NCI-H2196 treated with DMSO at 0.1 percent for 48 hours (cell line): ENCODE results near the gene MORN5.

Source experiments
- DNase-seq: peaks from one replicate; lab custom pipeline; 2025; ENCODE audit not compliant: unreplicated experiment; lab: John Stamatoyannopoulos, UW

MORN5 gene

GRCh38 chr9:122143296-122143695, 16.4 kb upstream of the MORN5 start:
- no peak for DNase-seq

- DNase-seq: no peak
Observed at GRCh38 chr9:122143876-122144405, 15.8 kb upstream of the MORN5 start.

- DNase-seq: no peak
Observed at GRCh38 chr9:122144836-122145591, 14.7 kb upstream of the MORN5 start.

- no peak for DNase-seq
Observed at GRCh38 chr9:122145592-122145863, 14.2 kb upstream of the MORN5 start.

GRCh38 chr9:122151267-122151828, 8.4 kb upstream of the MORN5 start:
- no peak for DNase-seq

GRCh38 chr9:122155796-122156195, 3.9 kb upstream of the MORN5 start:
- no peak for DNase-seq

GRCh38 chr9:122158202-122158601, 1.5 kb upstream of the MORN5 start:
- peak; percentile 25 for DNase-seq

GRCh38 chr9:122159925-122160246, 178 bp downstream of the MORN5 start:
- no peak for DNase-seq

GRCh38 chr9:122162415-122162814, 2.7 kb downstream of the MORN5 start:
- no peak for DNase-seq

GRCh38 chr9:122164286-122164685, 4.6 kb downstream of the MORN5 start:
- no peak for DNase-seq

GRCh38 chr9:122168356-122168755, 8.6 kb downstream of the MORN5 start:
- no peak for DNase-seq

- no peak for DNase-seq
Observed at GRCh38 chr9:122172131-122172530, 12.4 kb downstream of the MORN5 start.

GRCh38 chr9:122173670-122174069, 14.0 kb downstream of the MORN5 start:
- DNase-seq: no peak

- no peak for DNase-seq
Observed at GRCh38 chr9:122176916-122177315, 17.2 kb downstream of the MORN5 start.

GRCh38 chr9:122179054-122179689, 19.5 kb downstream of the MORN5 start:
- DNase-seq: no peak

GRCh38 chr9:122179690-122180074, 20.0 kb downstream of the MORN5 start:
- DNase-seq: no peak

- DNase-seq: no peak
Observed at GRCh38 chr9:122180633-122181032, 20.9 kb downstream of the MORN5 start.

- no peak for DNase-seq
Observed at GRCh38 chr9:122183501-122183900, 23.8 kb downstream of the MORN5 start.

GRCh38 chr9:122184551-122184950, 24.8 kb downstream of the MORN5 start:
- no peak for DNase-seq

- no peak for DNase-seq
Observed at GRCh38 chr9:122186301-122186700, 26.6 kb downstream of the MORN5 start.

- no peak for DNase-seq
Observed at GRCh38 chr9:122186777-122187470, 27.2 kb downstream of the MORN5 start.

- no peak for DNase-seq
Observed at GRCh38 chr9:122188369-122188768, 28.7 kb downstream of the MORN5 start.
